HepG2 (cell line): ENCODE data around the gene CDK8. TPM values are rescaled to one million over a fixed set of nuclear protein-coding genes. Genes with fewer than 3 reads are reported as not detected.

Source experiments
- ATAC-seq: fragments of 200-7000 bp; cut with Tn5 transposase; 3 replicates; pipeline ENCODE4 v1.9.1; 2020; ENCODE audit warnings: mild to moderate bottlenecking, moderate library complexity
- BruUV-seq: library from RNA; stranded (reverse); fragments of 400-500 nt; replicated peaks from 2 replicates; lab custom pipeline; 2021; lab: Mats Ljungman, UMichigan
- CTCF ChIA-PET: fragments of 300-600 bp; formaldehyde crosslinking; extraction: SDS; loops from one replicate; lab custom pipeline; 2021; ENCODE audit warnings: low total read pairs, inconsistent platforms, low intra/inter-chr PET ratio; lab: Yijun Ruan, JAX
- POLR2A ChIA-PET: fragments of 350-600 bp; sonication (Branson Sonifier 250); formaldehyde crosslinking; loops from one replicate; lab custom pipeline; 2020; ENCODE audit warnings: antibody characterized with exemption, inconsistent platforms; lab: Yijun Ruan, JAX
- DNase-seq: peaks from one replicate; pipeline ENCODE4 v3.0.0-alpha.2; 2015; ENCODE audit warnings: low spot score
- FAIRE-seq: peaks from 3 replicates; lab custom pipeline; 2011; peaks lifted over from hg19 to GRCh38; lab: Jason Lieb, UNC
- H2AFZ ChIP-seq: one replicate; pipeline ENCODE4 v1.6.1; 2011; ENCODE audit warnings: low read length, inconsistent platforms
- H3K27ac ChIP-seq: fragments of 300-600 bp; 3 replicates; pipeline ENCODE4 v1.8.0; 2011; ENCODE audit warnings: mixed run types, mild to moderate bottlenecking, mixed read lengths, low read length, inconsistent platforms; ENCODE audit not compliant: insufficient read depth; ENCODE audit errors: extremely low read length
- H3K27me3 ChIP-seq, 2 experiments: fragments of 200-600 bp in 1 of 2; 2 replicates in 1 of 2; 3 replicates in 1 of 2; pipeline versions ENCODE4 v1.6.0 to v1.8.0; 2011; ENCODE audit warnings: low read length in 2 of 2, mild to moderate bottlenecking in 2 of 2, moderate library complexity in 2 of 2, inconsistent platforms in 1 of 2; ENCODE audit not compliant: insufficient read depth in 2 of 2, control insufficient read depth in 1 of 2
- H3K36me3 ChIP-seq, 2 experiments: fragments of 200-600 bp in 1 of 2; replicated peaks in 1 of 2; 2 replicates in 1 of 2; 3 replicates in 1 of 2; pipeline versions ENCODE4 v1.5.1 to v1.8.0; 2011; ENCODE audit warnings: low read length in 2 of 2, inconsistent platforms in 1 of 2; ENCODE audit not compliant: insufficient read depth in 2 of 2, control insufficient read depth in 1 of 2
- H3K4me1 ChIP-seq: 2 replicates; pipeline ENCODE4 v1.5.1; 2012; ENCODE audit warnings: low read length, inconsistent platforms; ENCODE audit not compliant: insufficient read depth
- H3K4me2 ChIP-seq: 2 replicates; pipeline ENCODE4 v1.6.0; 2011; ENCODE audit warnings: low read depth, low read length, inconsistent platforms
- H3K4me3 ChIP-seq, 3 experiments: fragments of 200-600 bp in 1 of 3; sonication (generic), shearing (Covaris generic) in 1 of 3; replicated peaks in 1 of 3; 2 replicates each; pipeline ENCODE4 v1.5.1; 2011 to 2016; ENCODE audit warnings: low read length in 3 of 3, inconsistent platforms in 2 of 3, low read depth in 2 of 3, mild to moderate bottlenecking in 2 of 3, control low read depth in 1 of 3, mixed read lengths in 1 of 3; ENCODE audit not compliant: insufficient read depth in 1 of 3
- H3K79me2 ChIP-seq: one replicate; pipeline ENCODE4 v1.6.1; 2011; ENCODE audit warnings: low read length, inconsistent platforms; ENCODE audit not compliant: insufficient read depth
- H3K9ac ChIP-seq: 2 replicates; pipeline ENCODE4 v1.6.0; 2011; ENCODE audit warnings: mild to moderate bottlenecking, low read depth, low read length, inconsistent platforms; ENCODE audit not compliant: insufficient read depth
- H3K9me3 ChIP-seq: 2 replicates; pipeline ENCODE4 v1.5.1; 2012; ENCODE audit warnings: mild to moderate bottlenecking, low read length
- H4K20me1 ChIP-seq: 2 replicates; pipeline ENCODE4 v1.6.0; 2011; ENCODE audit warnings: inconsistent platforms, mild to moderate bottlenecking, low read length, moderate library complexity; ENCODE audit not compliant: insufficient read depth
- ARNT ChIP-seq: fragments of 450-650 bp; IDR thresholded peaks from 2 replicates; pipeline ENCODE4 v1.6.1; 2017
- FOXO1 ChIP-seq: sonication (generic); formaldehyde crosslinking; IDR thresholded peaks from 2 replicates; pipeline ENCODE4 v1.4.0; 2020; ENCODE audit warnings: missing genetic modification reagents
- IRX3 ChIP-seq: sonication (generic); formaldehyde crosslinking; IDR thresholded peaks from 2 replicates; pipeline ENCODE4 v1.8.1; 2023; ENCODE audit warnings: mild to moderate bottlenecking, low read depth, missing genetic modification reagents, borderline replicate concordance
- MIER2 ChIP-seq: IDR thresholded peaks from 2 replicates; pipeline ENCODE4 v1.6.1; 2016; ENCODE audit warnings: missing biosample characterization, missing genetic modification reagents
- NCOA2 ChIP-seq: sonication (generic); formaldehyde crosslinking; IDR thresholded peaks from 2 replicates; pipeline ENCODE4 v1.8.0; 2022; ENCODE audit warnings: inconsistent platforms
- ZNF17 ChIP-seq: sonication (generic); formaldehyde crosslinking; IDR thresholded peaks from 2 replicates; pipeline ENCODE4 v1.5.0; 2020; ENCODE audit warnings: mild to moderate bottlenecking, missing genetic modification reagents
- ZNF530 ChIP-seq: sonication (generic); formaldehyde crosslinking; IDR thresholded peaks from 2 replicates; pipeline ENCODE4 v1.5.0; 2020; ENCODE audit warnings: low read depth, mild to moderate bottlenecking, missing genetic modification reagents
- ZNF563 ChIP-seq: sonication (generic); formaldehyde crosslinking; IDR thresholded peaks from 2 replicates; pipeline ENCODE4 v1.8.0; 2022; ENCODE audit warnings: mild to moderate bottlenecking, moderate library complexity, missing genetic modification reagents
- ZNF713 ChIP-seq: sonication (generic); formaldehyde crosslinking; IDR thresholded peaks from 2 replicates; pipeline ENCODE4 v1.4.0; 2020; ENCODE audit warnings: mild to moderate bottlenecking, missing genetic modification reagents
- ZNF746 ChIP-seq: sonication (generic); formaldehyde crosslinking; IDR thresholded peaks from 2 replicates; pipeline ENCODE4 v1.8.0; 2022; ENCODE audit warnings: mild to moderate bottlenecking, missing genetic modification reagents
- ZNF883 ChIP-seq: sonication (generic); formaldehyde crosslinking; IDR thresholded peaks from 2 replicates; pipeline ENCODE4 v1.5.1; 2020; ENCODE audit warnings: mild to moderate bottlenecking, missing genetic modification reagents; ENCODE audit errors: not compliant biosample characterization
- WGBS: methylation state at CpG from one replicate; pipeline ENCODE4 v1.1.6; 2017; ENCODE audit warnings: low lambda C conversion rate; 5-methylcytosine and 5-hydroxymethylcytosine counted together
- in situ Hi-C: cut with HindIII; loops from 2 replicates; pipeline ENCODE4 v1.10.0; 2017; ENCODE audit warnings: low pct_unique_long_range_greater_than_20kb; ENCODE audit not compliant: extremely low pct_ligation_motif_present
- intact Hi-C: fragments of 100-400 bp; cut with micrococcal nuclease; formaldehyde crosslinking; loops from one replicate; pipeline ENCODE4 v1.10.0; 2022; ENCODE audit not compliant: unreplicated experiment
- polyA plus RNA-seq, 8 experiments: library from polyadenylated mRNA; depleted of rRNA in 3 of 8; stranded (reverse) in 7 of 8; unstranded in 1 of 8; fragments of >200 nt; fragmentation: Illumina TruSeq in 4 of 8; extraction: Trizol in 4 of 8; gene quantifications; 2 replicates each; pipeline versions ENCODE4 v1.2.1 to v1.2.3, GENCODE V29; 2011 to 2016; ENCODE audit warnings: low read depth in 4 of 8, missing spikeins in 1 of 8, mixed read lengths in 1 of 8; ENCODE audit not compliant: insufficient read depth in 1 of 8
- total RNA-seq, 5 experiments: library from RNA; depleted of rRNA; stranded (reverse); fragments of >200 nt; fragmentation: Illumina TruSeq; extraction: Trizol; gene quantifications; 2 replicates each; pipeline ENCODE4 v1.2.3, GENCODE V29; 2016; ENCODE audit warnings: low read depth in 1 of 5
- TF ChIP-seq, protein P1 (sequence below): sonication (generic); formaldehyde crosslinking; IDR thresholded peaks from 2 replicates; pipeline ENCODE4 v1.5.1; 2020; ENCODE audit warnings: missing genetic modification reagents, mild to moderate bottlenecking, borderline replicate concordance
- TF ChIP-seq, protein P2 (sequence below): IDR thresholded peaks from 2 replicates; pipeline ENCODE4 v1.6.1; 2016

The CDK8 gene
- total and polyA plus RNA-seq, 2 of the 13 experiments (the other 11 are each of a cell fraction or from before 2014, with no cell fraction given): 15.8 to 16.4 TPM

DNA sequence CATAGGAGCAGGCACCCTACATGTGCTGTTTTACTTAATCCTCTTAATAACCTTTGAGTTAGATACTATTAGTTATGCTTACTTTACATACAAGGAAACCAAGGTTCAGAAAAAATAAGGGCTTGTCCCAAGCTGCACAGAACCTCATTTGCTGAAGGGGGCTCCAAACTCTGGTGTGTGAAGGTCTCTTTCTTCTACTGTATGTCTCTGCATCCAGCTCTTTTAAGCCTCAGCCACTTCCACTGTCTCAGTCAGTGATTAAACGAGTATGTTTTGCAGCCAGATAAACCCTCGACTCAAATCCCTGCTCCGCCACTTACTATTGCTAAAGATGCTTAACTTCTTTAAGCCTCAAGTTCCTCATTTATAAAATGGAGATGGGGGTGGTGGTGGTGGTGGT lies 191.2 kb downstream of the CDK8 start:
- no peak for DNase-seq
- H3K36me3 ChIP-seq: no peaks in the 10 kb centered on the region
- H3K4me3 ChIP-seq: no peak overlapping the region
- WGBS: 17% methylated on average over 3 of the region's 3 CpGs
- no TSS peak for BruUV-seq
- H3K4me1 ChIP-seq: peaks cover 9% of the 10 kb centered on the region
- H2AFZ ChIP-seq: no peak overlapping the region
- H3K9me3 ChIP-seq: no peaks in the 10 kb centered on the region; the same call in 1 of the 2 replicates
- no peak overlapping the region for H3K9ac ChIP-seq
- in situ Hi-C loops: no loop called here
- no peak overlapping the region for H3K4me2 ChIP-seq
- no peak for ATAC-seq
- TF ChIP-seq ZNF17 (CRISPR knock-in tag) (no peak), ZNF563 (CRISPR knock-in tag) (no peak)
- TF ChIP-seq, all 625 proteins: peak for 0
- intact Hi-C loops: no loop called here
- Histone ChIP-seq H4K20me1 (no peaks in the 10 kb centered on the region), H3K27me3 (peaks cover 0 to 10% of the 10 kb centered on the region in 2 experiments; a peak in 1 of 5 replicates), H3K79me2 (no peaks in the 10 kb centered on the region), H3K27ac (no peak overlapping the region)
- ChIA-PET CTCF (no interaction called here), POLR2A (no interaction called here)
- FAIRE-seq: no peak

DNA sequence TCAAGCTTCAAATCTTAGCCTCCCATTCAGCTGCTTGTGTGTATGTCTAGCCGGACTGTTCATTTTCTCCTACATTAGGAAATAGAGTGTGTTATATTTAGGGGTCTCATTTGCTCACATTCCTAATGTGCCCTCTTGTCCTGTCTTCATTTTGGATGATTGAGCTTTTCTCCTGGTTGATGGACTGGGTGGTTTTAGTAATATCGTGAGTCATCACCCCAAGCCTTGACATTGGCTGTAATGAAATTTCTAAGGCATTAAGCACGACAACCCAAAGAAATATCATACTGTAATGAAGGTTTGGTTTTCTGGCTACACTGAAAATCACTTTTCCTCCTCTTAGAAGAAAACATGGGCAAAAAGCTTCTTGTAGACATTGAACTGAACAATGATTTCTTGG lies 192.8 kb downstream of the CDK8 start:
- ChIA-PET POLR2A (no interaction called here), CTCF (no interaction called here)
- Histone ChIP-seq H3K27me3 (peaks cover 0 to 5% of the 10 kb centered on the region in 2 experiments; a peak in 1 of 5 replicates), H3K9me3 (no peaks in the 10 kb centered on the region; the same call in 1 of the 2 replicates), H3K4me3 (no peak overlapping the region), H3K79me2 (no peaks in the 10 kb centered on the region), H2AFZ (no peak overlapping the region), H3K4me2 (no peak overlapping the region), H3K9ac (no peak overlapping the region), H3K27ac (no peak overlapping the region), H4K20me1 (no peaks in the 10 kb centered on the region), H3K4me1 (no peaks in the 10 kb centered on the region; the same call in 1 of the 2 replicates), H3K36me3 (no peaks in the 10 kb centered on the region)
- intact Hi-C loops (no loop called here), in situ Hi-C loops (no loop called here)
- FAIRE-seq: no peak
- DNase-seq: no peak
- ATAC-seq: no peak
- no TSS peak for BruUV-seq
- WGBS: 15% methylated on average over 3 of the region's 3 CpGs
- TF ChIP-seq, protein P1, sequence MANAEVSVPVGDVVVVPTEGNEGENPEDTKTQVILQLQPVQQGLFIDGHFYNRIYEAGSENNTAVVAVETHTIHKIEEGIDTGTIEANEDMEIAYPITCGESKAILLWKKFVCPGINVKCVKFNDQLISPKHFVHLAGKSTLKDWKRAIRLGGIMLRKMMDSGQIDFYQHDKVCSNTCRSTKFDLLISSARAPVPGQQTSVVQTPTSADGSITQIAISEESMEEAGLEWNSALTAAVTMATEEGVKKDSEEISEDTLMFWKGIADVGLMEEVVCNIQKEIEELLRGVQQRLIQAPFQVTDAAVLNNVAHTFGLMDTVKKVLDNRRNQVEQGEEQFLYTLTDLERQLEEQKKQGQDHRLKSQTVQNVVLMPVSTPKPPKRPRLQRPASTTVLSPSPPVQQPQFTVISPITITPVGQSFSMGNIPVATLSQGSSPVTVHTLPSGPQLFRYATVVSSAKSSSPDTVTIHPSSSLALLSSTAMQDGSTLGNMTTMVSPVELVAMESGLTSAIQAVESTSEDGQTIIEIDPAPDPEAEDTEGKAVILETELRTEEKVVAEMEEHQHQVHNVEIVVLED: no peak
- no peak for TF ChIP-seq FOXO1 (CRISPR knock-in tag)
- TF ChIP-seq, protein P2, sequence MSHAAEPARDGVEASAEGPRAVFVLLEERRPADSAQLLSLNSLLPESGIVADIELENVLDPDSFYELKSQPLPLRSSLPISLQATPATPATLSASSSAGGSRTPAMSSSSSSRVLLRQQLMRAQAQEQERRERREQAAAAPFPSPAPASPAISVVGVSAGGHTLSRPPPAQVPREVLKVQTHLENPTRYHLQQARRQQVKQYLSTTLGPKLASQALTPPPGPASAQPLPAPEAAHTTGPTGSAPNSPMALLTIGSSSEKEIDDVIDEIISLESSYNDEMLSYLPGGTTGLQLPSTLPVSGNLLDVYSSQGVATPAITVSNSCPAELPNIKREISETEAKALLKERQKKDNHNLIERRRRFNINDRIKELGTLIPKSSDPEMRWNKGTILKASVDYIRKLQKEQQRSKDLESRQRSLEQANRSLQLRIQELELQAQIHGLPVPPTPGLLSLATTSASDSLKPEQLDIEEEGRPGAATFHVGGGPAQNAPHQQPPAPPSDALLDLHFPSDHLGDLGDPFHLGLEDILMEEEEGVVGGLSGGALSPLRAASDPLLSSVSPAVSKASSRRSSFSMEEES (CRISPR knock-in tag): no peak
- TF ChIP-seq ZNF17 (CRISPR knock-in tag): no peak
- no peak for TF ChIP-seq ZNF883 (CRISPR knock-in tag)
- TF ChIP-seq ZNF746 (CRISPR knock-in tag): no peak
- TF ChIP-seq ZNF530 (CRISPR knock-in tag): no peak
- no peak for TF ChIP-seq ARNT
- no peak for TF ChIP-seq NCOA2 (CRISPR knock-in tag)
- TF ChIP-seq ZNF713 (CRISPR knock-in tag): no peak
- no peak for TF ChIP-seq IRX3 (CRISPR knock-in tag)
- TF ChIP-seq MIER2: no peak
